Renal cortical epithelial cell (primary cell): ENCODE measurements around the gene ARL15. TPM values are rescaled to one million over a fixed set of nuclear protein-coding genes. Genes with fewer than 3 reads are reported as not detected.

Source experiments
- DNase-seq: peaks from one replicate; pipeline ENCODE4 v3.0.0-alpha.2; 2011; ENCODE audit warnings: low read depth
- total RNA-seq: library from RNA; depleted of rRNA; stranded (reverse); fragments of >200 nt; gene quantifications from 2 replicates; pipeline ENCODE4 v1.2.3, GENCODE V29; 2014

The ARL15 gene
- total RNA-seq, 1 donor from 2014 or later = 27.7 TPM

DNA sequence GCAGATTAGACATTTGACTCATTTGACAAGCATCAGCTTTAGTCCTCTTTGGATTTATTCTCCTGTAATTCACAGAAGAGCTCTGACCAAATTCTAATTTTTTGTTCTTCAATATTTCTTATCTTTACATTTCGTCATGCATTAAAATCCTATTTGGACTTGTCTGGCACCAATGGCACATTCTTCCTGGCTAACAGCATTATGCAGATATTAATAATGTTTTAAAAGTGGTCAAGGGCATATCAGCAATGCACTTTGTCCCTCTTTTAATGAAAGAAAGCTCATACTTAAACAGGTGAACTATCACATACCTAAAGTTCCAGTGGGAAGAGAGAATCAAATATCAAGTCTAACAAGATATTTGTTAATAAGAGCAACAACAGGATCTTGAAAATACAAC lies 270.4 kb downstream of the ARL15 start:
- DNase-seq = no peak

DNA sequence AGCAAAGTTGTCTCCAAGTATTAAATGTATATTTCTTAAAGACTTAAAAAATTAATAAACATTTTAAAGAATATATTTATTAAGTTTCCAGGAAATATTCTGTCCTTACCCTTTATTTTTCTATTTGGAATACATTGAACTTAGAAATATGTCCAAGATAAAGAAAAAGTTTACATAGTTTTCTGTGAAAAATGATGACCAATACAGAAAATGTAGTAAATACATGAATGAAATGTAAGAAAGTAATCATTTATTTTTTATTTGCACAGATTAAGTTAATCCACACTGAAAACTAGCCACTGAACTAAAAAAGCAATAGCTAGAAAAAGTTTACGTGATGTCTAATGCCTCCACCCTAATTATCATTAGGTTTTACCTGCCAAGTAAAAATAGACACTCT lies 273.2 kb downstream of the ARL15 start:
- no peak for DNase-seq

DNA sequence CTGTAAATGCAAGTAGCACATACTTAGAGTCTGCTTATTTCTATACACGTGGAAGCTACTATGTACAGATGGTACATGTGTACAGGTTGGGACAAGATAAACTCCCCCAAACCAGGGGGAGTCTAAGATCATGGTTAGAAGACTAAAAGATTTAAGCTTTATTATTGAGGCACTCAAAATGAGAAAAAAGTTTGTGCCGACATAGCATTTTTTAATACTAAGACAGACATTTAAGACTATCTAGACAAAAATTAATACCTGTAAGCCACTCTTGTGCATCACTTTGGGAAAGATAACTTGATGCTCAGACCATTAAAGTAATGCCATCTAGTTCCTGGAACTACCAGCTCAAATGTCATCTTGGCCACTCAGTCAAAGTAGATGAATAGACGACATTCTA lies 279.4 kb downstream of the ARL15 start:
- no peak for DNase-seq

DNA sequence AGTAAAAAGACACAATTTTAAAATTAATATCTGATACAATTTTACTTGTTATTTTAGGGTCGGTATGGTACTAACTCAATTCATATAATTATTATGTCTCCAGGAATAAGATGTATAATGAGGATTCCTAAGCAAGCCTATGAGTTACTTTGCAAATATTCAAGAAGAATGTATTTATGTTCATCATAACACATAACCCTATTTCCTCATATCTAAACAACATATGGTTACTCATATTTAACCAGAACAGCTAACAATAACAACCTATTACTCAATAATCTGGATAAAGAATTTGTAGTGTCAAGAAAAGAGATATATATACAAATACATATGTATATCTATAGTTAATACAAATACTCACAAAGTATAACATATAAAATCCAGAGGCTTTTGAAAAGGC lies 285.9 kb downstream of the ARL15 start:
- DNase-seq = no peak

DNA sequence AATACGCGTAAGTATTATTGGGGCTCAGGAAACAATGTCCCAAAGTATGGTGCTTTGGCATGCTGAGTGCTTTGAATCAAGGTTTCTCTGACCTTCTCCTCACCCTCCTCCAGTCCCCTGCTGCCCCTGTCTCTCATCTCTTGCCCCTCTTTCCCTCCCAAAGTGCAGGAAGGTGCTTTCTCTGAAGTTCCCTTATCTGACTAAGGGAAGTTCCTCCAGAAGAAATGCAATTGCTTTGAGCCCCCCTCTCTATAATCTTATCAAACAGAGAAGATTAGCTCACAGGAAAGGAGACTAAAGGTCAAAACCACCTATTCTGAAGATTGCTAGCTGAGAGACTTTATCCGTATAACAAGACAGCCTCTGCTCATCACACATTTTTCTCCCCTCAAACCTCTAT lies 288.1 kb downstream of the ARL15 start:
- no peak for DNase-seq

DNA sequence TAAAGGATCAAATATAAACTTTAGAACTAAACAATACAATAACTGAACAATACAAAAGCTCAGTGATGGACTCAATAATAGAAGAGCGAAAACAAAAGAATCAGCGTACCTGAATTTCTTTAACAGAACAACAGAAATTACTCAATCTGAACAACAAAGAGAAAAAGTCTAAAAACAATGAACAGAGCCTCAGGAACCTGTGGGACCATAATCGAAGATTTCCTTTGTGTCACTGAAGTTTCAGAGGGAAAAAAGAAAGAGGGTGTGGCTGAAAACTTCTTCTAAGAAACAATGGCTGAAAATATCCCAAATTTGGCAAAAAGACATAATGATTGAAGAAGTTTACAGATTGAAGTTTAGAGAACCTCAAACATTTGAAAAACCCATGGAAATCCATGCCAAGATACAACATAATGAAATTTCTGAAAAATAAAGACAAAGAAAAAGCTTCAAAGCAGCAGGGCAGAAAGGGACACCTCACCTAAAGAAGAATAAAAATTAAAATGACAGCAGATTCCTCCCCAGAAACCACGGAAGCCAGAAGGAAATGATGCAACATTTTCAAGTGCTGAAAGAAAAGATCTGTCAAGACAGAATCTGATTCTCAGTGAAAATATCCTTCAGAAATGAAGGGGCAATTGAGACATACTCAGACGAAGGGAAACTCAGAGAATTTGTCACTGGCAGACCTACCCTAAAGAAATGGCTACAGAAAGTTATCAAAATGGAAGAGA lies 288.8 kb downstream of the ARL15 start:
- DNase-seq = peak; percentile 28

DNA sequence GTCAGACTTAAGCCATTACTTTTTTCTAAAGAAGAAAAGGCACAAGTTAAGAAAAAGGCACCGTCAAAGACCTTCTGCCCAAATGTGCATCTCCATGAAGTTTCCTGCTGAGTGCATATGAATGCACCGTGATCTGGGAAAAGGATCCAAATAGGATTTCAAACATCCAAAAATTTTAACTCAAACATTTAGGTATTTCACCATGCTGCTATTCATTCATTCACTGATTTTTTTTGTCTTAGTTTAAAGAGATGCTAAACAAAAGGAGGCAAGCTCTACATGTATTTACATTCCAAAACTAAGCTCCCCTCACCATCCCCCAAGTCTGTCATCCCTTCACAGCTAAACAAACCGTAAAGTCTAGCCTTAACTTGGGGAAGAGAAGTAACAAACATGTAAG lies 291.9 kb downstream of the ARL15 start:
- DNase-seq = no peak

DNA sequence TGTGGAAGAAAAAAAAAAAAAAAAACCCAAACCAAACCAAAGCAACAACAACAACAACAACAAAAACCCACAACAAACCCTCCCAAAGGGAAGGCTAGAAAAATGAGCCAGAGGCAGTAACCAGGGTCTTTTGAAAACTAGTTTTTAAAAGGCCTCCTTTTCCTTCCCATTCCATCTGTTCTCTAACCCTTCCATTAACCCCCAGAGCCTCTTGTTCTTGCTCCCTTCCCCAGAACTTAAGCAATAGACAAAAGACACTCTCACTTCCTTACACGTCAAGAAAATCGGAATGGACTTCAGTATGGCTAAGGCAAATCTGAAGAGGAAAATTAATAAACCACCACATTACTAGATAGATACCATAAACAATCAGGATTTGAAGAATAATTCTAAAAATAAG lies 292.8 kb downstream of the ARL15 start:
- no peak for DNase-seq

DNA sequence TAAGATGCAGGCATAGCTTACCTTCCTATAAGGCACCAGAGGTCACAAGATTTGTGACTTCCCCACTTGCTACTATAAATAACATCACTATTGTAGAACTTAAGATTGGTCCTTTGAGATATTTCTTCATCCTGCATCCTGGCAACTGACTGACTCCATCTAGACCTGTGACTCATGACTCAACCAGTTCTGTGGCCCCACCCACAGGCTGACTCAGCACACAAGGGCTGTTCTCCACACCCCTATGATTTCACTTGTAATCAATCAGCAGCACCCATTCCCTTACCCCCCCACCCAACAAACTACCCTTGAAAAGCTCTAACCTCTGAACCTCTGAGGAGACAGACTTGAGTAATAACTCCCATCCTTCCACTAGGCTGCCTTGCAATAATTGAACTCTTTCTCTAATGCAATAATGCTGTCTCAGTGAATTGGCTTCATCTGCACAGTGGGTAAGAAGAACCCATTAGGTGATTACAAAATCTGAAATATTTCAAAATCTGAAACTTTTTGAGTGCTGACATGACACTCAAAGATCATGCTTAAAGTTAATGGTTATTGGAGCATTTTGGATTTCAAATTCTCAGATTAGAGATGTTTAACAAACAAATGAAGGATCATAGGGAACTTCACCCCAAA lies 296.7 kb downstream of the ARL15 start:
- DNase-seq = peak; percentile 90

DNA sequence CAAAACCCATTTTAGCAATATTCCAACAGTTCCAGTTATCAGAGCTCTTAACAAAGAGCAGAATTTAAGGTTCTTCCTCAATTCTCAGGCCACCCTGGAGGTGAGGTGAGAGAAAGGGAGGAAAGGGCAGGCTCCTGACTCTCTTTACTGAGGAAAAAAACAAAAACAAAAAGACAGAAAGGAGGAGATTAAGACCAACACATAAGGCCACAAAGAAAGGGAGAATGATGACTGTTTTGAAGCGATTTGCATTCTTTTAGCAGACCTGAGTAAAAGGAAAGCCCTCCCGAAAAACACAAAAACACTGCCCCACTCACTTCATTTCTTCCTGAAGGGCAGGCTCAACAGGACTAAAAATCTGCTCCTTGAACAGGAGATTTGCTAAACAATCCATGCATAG lies 300.5 kb downstream of the ARL15 start:
- DNase-seq = no peak

DNA sequence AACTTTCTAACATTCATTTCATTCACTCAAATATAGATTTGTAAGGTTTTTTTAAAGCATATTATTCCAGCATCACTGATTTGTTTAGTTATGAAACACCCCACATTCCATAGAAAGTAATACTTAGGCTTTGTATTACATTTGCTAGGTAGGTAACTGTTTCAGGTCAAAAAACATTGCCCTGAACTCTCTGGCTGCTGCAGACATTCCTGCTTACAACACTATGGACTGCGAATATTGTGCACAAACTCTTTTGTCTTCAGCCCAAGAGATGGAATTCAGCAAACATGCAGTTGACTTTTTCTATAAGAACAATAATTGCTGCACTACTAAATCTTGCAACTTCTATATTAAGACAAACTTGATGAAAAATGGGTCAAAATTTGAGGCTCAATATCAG lies 301.0 kb downstream of the ARL15 start:
- DNase-seq = no peak

DNA sequence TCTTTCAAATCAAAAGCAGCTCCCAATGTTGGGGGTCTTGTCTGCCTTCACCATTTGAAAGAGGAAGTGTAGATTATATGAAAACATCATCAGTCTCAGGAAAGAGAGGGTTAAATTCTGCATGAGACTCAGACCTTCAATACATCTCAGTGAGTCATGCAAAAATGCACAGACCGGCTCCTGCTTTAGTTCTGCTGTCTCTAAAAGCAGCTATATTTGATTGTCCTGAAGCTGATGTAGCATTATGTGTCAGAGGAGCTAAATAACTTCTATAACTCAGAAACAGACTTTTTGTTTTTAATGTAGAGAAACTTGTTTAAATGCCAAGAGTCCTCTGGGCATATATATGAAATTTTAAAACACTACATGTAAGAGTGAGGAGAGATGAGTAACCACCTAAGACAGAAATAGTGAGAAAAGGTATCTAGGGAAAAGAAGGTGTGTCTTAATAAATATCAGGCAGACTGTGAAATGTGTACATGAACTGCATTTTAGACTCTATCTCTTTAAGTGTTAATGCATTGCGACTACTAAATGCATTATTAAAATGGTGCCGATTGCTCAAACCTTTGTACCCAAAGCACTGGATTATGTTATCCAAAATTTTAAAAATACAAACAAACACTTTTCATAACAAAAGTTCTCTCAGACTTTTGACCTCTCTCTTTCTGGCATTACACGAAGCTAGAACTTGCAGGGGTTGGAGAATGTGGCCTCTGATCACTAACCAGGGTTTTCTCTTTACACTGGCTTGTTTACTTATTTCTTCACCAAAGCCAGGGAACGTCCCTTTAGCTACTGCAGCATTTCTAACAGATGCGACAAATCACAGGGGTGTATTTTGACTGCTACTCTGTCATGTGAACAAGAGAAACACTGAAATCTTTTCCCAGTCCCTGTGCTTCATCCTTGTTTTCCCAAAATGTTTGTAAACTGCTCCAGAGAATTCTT lies 302.3 kb downstream of the ARL15 start:
- DNase-seq = no peak

DNA sequence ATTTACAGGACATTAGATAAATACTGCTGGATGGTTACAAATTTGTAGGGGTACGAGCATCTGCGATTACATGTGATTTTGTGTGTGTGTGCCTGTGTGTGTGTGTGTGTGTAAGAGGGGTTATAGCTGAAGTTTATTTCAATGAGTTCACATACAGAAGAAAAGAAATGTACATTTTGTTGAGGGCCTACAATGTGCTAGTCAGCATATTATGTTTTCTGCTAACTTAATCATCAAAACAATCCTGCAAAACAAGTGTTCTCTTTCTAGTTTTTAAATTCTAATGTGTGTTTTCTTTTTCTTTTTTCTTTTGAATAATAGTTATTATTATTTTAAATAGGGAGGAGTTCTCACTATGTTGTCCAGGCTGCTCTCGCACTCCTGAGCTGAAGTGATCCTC lies 305.7 kb downstream of the ARL15 start:
- no peak for DNase-seq

DNA sequence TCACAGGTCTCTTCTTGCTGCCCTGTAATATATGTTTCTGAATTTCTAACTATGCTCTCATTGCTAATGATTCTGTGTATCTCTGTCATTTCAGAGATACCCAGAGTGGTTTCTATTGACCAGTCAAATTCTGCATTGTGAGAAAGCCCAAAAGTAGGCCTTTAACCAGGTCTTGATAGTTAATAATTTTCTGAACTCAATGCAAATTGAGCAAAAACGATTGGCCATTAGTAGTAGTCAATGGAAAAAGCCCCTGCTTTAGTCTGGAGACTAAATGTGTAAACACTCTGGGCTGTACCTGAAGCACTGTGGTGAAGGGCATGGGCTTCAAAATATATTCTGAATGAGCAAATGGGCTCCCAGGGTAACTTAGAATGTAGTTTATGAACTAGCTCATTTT lies 307.6 kb downstream of the ARL15 start:
- DNase-seq = no peak

DNA sequence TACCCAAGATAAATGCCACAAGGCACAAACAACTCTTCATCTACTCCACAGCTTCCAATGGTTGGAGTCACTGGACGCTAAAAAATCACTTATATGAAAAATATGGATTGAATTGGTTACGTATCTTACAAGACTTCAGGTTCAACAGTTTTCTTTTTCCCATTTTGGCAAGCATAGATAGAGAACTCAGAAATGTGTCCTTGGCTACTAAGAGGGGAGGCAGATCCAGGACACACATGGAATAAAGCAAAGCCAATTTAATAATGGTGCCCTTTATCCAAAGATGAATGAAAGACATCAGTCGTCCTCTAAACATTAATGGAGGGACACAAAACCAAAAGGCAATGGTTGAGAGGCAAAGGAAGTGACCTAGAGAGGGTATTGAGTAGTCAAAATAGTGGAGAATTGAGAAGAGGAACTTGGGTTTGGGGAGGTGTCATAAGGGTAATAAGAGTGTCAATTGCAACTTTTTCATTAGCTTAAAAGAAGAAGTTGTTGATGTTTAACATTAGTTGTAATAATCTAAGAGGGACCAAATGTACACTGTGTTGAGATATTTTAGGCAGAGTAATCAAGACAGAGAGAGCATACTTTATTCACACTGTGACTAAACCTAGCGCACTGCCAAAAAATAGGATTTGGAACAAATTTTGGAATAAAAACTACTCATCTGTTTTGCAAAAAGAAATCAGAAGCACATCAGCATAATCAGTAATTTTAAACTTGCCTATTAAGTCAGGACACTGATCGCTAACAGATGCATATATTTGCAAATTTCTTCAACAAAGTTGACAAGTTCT lies 308.2 kb downstream of the ARL15 start:
- no peak for DNase-seq

DNA sequence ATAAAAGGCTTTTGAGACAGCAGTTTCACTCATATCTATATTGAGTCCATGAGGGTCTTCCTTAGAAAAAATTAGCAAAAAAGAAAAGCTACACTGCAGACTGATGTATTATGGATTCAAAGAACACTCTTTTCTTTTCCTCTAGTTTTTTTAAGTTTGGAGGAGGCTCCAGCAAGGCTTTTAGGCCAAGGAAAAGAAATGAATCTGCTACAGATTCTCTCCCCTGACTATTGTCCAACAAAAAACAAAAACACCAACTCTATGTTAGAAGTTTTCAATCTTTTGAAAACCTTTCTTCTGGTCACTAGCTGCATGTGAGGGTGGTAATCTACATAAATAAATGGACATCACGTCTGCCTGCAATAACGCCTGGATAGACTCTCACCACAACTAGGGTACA lies 310.4 kb downstream of the ARL15 start:
- DNase-seq = no peak

DNA sequence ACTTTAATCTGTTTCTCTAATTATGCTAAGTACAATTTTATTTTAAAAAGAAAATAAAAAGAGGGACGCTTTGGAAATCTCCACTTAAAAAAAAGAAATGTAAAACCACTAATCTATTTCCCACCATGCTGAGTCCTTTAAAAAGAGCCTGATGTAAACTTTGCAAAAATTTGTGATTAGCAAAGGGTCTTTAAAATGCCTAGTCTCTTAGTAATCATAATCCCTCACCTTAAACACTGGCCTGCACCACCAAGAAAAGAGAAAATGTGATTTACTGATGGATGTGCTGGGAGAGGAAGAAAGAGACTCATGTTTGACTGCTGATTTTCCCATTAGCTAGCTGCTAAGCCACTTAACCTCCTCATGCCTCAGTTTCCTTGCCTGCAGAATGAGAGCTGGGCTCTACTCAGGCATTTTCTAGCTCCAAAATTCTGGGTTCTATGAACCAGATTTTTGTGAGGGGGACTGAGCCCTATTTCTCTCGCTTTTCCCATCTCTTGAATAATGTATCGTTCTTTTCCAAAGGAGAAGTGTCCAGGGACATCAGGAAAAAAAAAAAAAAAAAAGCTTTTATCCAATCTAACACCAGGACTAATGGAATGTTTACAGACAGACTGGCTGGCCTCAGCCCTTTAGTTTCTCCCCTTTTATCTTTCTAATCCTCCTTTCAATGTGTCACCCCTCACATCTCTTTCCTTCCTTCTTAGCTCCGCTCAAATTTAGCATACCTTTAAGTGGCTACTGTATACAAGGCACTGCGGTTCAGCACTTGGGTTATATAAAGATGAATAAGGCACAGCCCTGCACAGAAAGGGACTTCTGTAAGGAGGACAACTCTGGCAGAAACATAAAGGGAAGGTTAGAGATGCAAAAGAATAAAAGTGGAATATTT lies 312.4 kb downstream of the ARL15 start:
- DNase-seq = no peak

DNA sequence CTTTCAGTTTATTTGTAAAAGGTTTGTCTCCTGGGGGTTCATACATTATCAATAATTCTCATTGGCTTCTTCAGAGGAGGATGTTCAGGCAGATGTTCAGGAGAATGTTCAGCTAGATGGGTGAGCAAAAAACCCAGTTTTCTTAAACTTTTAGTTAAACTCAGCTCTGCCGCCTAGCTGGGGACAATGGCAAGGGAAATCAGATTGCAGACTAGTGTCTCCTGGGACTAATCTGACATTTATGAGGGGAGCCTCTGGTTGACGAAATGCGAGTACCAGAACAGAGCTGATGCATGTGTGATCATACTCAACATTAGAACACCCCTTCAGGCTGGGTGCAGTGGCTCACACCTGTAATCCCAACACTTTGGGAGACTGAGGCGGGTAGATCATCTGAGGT lies 314.4 kb downstream of the ARL15 start:
- no peak for DNase-seq

DNA sequence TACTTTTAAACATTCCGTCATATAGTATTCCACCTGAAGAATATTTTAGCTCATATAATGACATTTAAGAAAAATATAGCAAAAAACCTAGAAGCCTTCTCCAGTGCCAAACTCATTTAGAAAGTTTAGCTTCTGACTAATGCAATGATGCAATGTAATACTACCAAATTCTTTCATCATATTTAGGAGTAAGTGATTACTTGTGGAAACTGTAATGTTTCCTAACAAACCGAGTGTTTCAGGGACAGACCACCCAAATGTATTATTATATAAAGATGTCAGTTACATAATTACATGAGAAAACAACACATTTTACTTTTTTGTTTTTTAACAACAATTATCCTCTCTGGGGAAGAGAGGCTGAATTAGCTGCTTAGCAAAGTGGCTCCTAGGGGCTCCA lies 316.2 kb downstream of the ARL15 start:
- peak; percentile 40 for DNase-seq

DNA sequence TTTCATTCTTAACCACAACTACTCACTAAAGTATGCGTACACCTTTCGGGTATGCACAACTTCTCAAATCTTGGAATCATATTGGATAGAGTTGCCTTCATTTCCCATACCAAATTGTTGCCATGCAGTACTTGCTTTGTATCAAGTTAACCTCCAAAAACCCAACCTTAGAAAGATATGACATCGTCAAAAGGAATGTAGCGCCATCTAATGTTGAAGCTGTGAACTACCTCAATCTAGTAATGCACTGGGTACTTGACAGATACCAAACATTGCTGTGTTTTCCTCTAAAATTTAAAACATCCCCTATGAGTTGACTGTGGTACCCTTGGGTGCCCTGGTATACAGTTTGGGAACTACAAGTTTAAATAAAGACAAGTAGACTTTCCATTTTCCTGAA lies 318.4 kb downstream of the ARL15 start:
- DNase-seq = no peak

DNA sequence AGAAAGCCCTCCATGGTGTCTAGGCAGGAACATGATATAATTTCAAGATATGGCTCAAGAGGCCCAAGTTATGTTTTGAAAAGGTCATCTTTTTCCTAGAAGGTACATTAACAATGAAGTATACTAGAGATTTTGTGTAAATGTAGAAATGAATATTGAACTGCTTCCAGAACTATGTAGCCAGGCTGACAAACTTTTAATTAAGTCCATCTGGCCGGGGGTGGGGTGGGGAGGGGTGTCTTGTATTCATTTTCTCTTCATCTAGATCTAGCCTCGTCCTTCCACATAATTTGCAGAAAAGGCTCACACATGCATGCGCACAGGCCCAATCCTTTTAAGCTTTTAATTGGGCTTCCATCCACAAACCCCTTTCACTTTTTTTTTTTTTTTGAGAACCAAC lies 323.3 kb downstream of the ARL15 start:
- DNase-seq = no peak
